Medulla oblongata (tissue), 1 donor: ENCODE results near the gene RAD50.

Source experiments
- DNase-seq: peaks from one replicate; pipeline ENCODE4 v3.0.0-alpha.2; 2015; ENCODE audit errors: extremely low spot score

Gene RAD50

DNA sequence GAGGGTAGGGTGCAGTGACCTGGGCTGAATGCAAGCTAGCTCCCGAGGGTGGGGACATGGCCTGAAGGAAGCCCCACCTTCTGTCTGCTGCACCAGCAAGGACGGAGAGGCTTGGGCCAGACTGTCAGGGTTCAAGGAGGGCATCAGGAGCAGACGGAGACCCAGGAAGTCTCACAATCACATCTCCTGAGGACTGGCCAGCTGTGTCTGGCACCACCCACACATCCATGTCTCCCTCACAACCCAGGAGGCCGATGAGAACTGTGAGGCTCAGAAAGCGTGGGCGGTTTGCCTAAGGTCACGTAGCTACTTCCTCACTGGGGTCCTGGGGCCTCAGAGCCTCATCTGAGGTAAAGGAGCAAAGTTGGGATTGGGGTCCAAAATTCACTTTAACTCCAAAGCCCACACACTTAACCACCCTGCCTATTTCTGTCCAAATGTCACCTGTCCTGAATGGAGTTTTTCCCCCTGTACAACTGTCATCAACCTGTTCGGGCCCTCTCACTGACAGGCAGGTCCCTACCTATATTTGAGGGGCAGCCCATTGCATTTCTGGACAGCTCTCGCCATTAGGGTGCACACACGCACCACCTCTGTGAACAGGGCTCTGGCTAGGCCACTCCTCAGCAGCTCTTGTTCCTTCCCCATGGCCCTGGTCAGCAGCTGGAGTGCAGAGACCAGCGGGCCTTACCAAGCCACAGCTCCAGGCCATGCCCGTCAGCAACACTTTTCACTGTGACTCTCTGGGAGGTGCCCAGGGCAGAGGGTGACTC lies 104.6 kb downstream of the RAD50 start:
- no peak for DNase-seq

DNA sequence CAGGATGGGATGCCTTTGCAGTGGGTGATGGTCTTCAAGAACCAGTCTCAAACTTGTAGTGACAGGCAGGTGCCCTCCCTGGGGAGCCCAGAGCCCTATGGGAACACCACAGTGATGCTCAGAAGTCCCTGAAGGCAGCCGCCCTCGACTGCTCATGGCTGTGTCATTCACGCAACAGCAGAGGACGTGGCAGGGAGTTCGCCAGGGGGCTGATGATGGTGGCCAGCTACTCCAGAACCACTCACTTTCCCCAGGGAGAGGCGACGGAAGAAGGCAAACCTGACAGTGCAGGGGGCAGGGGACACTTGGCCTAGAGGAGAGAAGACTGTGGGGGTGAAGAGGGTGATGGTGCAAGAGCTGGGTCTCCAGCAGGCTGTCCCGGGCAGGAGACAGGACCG lies 105.2 kb downstream of the RAD50 start:
- no peak for DNase-seq

DNA sequence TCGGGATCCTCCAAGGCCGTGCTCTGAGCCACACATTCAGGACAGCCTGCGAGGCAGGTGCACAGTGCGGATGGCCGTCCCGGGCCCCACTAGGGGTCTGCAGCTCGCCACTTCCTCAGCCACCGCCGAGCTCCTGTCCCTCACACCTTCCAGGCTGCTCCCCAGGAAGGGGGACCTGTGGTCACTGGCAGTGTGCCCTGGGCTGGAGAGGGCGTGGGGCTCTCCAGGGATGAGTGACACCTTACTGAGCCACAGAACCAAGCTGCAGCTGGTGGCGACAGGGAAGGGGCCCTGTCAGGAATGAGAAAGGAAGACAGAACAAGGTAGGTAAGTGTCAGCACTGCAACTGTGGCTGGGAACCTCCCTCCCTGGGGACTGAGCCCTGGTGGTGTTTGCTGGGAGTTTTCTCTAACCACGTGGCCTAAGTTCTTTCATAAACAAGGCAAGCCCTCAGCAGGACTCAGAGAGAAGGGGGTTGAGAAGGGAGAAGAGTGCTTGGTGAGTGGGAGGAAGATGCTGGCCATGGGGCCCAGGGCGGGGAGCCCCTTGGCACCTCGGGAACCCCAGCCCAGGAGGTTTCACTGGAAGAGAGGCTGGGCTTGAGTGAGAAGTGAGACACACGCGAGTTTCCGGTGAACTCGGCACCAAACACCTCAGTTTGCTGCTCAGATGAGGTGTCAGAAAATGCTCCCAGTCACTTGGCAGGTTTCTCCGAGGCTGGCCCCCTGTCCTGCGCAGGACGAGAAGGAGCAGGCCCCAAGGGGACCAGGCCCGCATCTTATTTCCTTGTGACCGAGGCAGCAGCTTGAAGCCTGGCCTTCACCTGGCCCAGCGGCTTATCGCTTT lies 106.4 kb downstream of the RAD50 start:
- DNase-seq = no peak

DNA sequence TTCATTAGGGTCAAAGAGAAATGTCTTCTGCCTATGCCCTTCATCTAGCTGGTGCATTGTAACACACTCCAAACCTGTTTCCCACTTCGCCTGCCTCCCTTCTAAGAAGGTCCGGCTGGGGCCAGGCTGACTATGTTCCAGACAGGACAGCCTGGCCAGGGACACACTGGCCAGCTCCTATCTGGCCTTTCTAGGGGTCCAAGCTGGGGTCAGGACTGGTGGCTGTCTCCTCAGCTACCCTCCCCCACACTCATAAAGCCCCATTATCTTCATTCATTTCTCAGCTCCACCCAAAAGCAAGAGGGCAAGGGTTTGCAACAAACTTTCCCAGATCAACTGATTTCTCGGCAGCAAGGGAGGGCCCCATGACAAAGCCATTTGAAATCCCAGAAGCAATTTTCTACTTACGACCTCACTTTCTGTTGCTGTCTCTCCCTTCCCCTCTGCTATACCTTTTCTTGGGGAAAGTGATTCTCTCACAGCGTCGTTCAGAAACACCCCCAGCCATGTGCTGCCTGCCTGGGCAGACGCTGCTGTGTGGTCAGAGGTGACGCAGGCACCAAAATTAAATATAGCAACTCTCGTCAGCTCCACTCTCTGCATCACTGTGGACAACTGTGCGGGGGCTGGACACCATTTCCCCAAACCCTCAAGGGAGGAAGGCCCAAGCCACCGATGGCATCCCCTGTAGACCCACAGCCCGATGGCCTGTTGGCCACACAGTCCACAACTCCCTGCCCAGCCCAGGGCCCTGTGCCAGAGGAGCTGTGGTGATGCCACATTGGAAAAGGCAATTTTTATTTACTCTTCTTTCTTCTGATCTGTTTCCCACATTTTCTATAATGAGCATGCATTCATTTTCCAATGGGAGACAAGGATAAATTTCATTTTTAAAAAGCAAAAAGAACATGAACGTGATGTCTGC lies 107.3 kb downstream of the RAD50 start:
- DNase-seq = no peak

DNA sequence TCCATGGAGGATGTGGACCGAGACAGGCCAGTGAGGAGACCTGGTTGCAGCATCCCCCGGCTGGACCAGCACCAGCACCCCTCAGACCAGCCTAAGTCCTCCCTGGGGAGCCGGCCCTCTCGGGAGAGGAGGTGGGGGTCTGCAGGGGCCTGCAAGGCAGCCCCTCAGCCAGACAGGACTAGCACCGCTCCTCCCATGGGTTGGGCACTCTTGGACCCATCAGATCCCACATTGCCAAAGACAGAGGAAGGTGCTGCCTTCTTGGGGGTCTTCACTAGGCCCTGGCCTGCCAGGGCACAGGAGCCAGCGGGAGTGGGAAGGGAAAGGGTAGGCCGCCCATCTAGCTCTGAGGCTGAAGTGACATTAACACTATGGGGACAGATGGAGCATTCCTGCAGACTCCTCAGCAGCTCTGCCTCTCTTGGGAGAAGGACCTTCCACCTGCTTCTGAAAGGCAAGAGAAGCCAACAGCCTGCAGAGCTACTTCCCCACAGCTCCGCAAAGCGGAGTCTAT lies 108.0 kb downstream of the RAD50 start:
- no peak for DNase-seq

DNA sequence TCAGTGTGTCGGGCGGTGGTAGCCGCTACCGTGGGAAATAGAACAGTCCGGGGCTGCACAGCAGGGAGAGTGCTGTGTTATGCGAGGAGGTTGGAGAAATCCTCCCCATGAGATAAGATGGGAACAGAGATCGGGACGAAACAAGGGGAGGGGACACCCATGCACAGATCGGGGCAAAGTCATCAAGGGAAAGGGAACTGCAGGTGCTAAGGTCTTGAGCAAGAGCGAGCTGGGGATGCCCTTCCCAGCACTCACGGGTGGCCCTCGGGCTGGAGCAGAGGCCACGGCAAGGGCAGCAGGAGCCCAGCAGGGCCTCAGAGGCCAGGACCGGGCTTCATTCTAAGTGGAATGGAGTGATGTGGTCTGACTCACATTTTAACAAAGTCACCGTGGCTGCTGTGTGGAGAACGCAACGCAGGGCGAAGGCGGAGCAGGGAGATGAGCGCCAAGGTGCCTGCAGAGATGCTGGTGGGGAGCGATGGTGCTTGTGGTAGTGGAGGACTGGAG lies 108.8 kb downstream of the RAD50 start:
- no peak for DNase-seq

DNA sequence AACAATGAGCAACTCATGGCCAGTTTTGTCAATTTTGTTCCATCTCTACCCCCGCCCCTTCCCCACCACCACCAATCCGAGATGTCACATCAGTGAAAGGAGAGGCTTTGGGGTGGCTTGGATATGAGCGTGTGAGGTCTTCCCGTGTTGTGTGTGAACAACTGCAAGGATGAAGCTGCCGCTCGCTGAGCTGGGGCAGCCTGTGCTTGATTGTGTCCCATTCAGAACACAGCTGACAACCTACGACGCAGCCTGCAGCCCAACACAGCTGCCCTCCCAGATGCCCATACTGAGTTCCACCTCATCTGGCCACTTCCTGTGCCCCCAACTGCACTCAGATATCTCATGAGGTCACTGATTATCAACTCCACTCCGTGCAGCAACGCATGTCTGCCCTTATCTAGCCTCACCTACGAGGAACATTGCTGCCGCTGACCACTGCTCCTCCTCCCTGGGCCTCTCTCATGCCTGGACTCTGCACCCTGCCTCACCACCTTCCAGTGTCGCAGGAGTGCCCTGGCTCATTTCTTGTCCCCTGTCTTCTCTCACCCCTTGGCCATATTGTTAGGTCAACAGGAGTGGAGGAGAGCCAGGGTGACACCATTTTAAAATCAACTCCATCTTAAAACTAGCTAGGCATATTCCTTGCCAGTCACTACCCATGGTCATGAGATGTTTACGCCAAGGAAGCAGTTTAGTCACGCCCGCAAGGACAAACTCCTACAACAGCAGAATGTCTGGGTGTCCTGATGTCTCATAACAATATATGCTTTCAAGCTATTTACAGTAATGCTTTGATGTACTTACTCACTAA lies 109.7 kb downstream of the RAD50 start:
- DNase-seq = no peak

DNA sequence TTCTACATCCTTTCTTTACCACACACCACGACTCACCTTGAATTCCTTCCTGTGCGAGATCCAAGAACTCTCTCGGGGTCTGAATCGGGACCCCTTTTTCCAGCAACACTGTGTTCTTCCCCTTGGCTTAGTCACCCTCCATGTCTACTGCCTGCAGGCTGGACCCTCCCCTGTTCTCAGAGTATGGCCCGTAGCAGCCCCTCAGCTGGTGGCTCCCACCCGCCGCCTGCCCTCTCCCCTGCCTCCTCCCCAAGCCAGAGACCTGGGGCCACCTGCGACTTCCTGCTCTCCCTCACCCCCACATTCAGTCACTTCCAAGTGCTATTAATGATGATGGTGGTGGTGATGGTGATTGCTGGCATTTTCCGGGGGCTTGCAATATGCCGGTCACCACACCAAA lies 110.5 kb downstream of the RAD50 start:
- no peak for DNase-seq

DNA sequence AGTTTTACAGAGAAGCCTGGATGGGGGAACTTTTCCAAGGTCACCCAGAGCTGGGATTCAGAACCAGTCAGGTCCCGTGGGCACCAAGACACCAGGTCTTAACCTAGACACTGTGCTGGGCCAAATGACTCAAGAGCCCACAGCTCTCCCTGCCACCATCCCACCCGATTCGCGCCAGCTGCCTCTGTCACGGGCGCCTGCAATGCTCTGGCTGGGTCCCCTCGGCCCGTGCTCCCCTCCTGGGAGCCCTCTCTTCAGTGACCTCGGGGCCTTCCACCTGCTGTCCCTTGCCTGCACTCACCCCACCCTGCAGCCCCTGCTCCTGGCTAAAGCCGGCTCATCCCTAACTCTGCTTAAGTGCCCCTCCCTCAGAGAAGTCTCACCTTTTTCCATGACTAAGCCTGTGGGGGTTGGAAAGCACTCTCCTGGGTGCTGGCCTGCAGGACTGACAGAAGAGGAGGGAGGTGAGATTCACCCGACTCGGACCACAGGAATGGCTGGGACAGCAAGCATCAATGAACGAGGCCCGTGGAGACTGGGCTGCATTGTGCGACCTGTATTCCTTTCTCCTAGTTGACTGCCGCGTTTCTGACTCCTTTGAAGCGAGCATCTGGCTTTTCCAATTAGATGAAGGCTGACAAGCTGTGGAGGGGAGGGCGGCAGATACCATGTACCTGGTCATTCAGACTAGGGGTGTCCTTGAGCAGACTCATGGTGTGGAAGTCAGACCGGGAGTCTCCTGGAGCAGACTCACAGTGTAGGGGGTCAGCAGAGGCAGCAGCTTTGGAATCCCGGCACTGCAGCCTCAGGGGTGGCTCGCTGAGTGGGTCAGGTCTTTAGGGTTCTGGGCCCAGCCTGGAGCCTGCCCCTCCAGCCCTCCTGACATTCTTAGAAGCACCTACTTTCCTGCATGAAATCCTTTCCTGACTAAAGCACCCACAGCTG lies 111.3 kb downstream of the RAD50 start:
- no peak for DNase-seq

DNA sequence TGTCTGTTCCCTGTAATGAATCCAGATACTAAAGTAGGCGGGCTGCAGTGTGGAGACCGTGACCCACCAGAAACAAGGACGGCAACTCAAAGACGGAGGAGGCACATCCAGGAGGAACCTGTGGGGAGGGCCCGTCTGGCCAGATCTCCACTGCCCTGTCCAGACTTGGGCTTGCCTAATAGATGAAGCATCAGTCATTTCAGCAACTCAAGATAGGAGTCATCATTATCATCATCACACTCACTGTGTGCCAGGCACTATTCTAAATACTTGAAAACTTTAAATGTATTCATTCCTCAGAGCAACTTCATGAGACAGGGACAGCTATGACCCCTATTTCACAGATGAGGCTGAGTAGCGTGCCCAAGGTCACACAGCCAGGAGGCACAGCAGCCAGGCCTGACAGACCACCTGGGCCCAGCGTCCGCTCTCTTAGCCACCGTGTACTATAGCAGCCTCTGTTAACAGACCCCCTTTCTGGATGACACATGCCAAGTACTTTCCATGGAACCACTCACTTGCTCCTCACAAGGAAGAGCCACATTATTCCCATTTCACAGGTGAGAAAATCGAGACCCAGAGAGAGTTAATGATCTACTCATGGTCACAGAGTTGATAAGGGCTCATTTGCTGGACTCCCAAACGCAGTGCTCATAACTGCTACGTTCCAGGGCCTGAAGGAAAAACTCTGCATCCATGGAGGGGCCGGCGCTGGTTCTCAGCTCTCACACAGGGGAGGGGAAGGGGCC lies 112.1 kb downstream of the RAD50 start:
- no peak for DNase-seq

DNA sequence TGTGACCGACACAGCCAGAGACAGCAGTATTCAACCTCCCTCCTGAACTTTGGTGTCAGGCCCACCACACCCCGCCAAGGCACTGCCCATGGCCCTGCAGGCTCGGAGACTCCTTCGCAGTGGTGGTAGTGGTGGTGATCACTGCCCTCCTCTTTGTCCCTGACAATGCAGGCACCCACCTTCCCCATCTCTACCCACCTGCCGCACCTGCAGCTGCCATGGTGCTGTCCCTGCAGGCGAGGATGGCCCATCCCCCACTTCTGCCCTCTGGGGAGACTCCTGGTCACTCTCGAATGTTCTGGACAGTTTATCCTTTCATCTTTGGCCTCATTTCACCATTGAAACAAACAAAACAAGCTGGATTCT lies 112.7 kb downstream of the RAD50 start:
- DNase-seq = no peak

DNA sequence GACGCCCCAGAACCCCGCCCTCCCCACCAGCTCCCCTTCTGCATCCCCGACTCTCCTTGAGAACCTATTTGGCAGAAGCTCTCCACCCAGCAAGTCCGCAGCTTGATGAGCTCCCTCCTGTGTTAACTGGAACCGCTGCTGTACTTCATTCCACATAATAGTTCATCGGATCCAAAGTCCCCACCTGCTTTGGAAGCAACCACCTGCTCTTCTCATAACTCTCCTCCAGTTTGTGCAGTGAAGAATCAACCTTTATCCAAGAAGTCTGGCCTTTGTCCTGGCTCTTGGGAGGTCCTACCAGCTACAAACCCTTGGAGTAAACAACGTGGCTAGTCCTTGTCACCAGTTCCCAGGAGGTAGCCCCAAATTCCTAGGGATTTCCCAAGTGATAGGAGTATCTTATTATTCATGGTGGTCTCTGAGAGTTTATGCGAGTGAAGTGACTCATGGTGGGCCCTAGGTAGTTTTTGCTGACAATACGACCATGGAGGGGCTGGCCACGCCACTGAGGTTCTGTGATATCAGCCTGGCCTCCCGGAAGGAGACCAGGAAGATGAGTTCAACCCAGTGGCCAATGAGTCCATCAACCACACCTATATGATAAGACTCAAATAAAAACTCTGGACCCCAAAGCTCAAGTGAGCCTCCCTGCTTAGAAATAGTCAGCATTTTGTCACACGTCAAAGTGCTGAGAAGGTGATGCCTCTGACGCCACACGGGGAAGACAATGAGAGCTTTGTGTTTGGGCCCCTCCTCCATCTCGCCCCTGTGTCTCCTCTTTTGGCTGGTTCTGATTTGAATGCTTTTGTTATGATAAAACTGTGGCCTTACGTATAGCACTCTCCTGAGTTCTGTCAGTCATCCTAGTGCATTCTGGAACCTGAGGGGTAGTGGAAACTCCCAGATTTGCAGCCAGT lies 113.4 kb downstream of the RAD50 start:
- no peak for DNase-seq

DNA sequence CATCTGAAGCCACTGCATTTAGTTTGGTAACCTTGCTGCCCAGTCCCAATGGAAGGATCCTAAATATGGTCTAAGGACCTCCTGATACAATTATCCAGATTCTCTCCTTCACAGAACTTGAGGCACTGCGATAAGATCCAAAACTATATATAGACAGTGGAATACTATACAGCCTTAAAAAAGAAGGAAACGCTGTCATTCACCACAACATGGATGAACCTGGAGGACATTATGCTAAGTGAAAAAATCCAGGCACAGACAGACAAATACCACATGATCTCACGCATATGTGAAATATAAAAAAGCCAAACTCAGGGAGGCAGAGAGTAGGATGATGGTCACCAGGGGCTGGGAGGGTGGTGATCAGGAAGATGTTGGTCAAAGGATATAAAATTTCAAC lies 114.2 kb downstream of the RAD50 start:
- DNase-seq = no peak

DNA sequence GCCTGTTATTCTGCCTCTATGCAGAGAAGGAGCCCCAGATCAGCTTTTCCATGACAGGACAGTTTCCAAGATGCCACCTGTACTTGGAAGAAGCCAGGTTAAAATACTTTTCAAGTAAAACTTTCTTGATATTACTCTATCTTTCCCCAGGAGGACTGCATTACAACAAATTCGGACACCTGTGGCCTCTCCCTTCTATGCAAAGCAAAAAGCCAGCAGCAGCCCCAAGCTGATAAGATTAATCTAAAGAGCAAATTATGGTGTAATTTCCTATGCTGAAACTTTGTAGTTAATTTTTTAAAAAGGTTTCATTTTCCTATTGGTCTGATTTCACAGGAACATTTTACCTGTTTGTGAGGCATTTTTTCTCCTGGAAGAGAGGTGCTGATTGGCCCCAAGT lies 116.7 kb downstream of the RAD50 start:
- DNase-seq = no peak

DNA sequence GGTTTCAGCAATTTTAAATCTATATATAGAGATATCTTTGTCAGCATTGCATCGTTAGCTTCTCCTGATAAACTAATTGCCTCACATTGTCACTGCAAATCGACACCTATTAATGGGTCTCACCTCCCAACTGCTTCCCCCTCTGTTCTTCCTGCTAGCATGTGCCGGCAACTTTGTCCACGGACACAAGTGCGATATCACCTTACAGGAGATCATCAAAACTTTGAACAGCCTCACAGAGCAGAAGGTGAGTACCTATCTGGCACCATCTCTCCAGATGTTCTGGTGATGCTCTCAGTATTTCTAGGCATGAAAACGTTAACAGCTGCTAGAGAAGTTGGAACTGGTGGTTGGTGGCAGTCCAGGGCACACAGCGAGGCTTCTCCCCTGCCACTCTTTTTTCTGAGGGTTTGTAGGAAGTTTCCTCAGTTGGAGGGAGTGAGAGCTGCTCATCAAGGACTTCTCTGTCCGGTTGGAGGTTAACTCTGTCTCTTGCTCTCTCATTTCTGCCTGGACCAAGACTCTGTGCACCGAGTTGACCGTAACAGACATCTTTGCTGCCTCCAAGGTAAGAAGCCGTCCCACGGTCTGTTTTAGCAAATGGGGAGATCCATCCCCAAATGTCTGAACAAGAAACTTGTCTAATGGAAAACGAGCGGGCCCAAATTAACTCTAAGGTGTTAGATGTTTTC lies 117.3 kb downstream of the RAD50 start, which contains the start of gene IL4:
Gene IL4, plus strand, starts transcription at position 51 of the 692 bp plus-strand sequence. Its CDS starts 62 bp downstream, at position 113.
- DNase-seq = no peak

DNA sequence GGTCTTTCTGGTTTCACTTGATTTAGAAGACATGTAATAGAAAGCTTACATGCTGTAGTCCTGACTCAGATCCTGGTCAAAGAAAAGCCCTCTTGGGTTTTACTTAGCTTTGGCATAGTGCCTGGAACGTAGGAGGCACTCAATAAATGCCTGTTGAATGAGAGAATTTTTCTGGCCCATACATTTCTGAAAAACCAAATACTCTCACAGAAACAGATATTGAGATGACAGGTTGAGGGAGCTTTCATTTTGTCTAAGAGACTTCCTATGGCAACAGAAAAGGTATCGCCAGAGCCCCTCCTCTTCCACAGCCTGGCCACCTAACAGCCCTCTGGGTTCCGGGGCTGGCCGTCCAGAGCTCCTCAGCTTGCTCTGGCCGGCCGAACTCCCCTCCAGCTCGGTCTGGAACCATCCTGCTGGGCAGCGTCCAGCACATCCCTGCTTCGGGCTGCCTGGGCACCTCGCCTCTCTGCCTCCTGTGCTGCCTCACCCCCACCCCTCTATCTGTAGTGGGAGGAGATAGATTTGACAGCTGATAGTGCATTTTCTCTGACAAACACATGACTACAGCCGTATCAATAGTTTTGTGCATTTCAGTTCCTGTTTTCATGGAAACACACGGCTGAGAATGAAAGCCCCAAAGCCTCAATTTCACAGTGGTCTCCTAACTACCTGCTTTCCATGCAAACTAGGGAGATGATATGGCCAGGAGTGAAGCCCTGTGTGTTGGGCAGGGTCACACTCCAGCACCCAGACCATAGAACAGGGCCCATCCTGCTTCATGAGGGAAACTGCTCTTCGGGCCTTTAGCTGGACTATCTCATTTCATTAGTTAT lies 118.1 kb downstream of the RAD50 start:
- DNase-seq = no peak
